Measurements from ENCODE around the gene MAP3K14.
A peak's percentile ranks its signal among the peaks of the same experiment; 100 is the strongest.

MAP3K14 gene

GRCh38 chr17:45333702-45334092 lies 16.9 kb upstream of the MAP3K14 start:
- CTCF ChIA-PET, result no interaction called here
- H3K9me3 Mint-ChIP-seq, result no peaks in the 10 kb centered on the region
- H3K36me3 Mint-ChIP-seq, result no peaks in the 10 kb centered on the region
- no peak for DNase-seq
- no peak overlapping the region for H3K4me3 Mint-ChIP-seq
- peaks cover 23% of the 10 kb centered on the region for H3K4me1 Mint-ChIP-seq
- H3K27me3 Mint-ChIP-seq, result peaks cover 6% of the 10 kb centered on the region
- H3K27ac Mint-ChIP-seq, result no peak overlapping the region

- DNase-seq, result no peak
- Mint-ChIP-seq H3K4me3 (no peak overlapping the region), H3K9me3 (no peaks in the 10 kb centered on the region), H3K4me1 (peaks cover 23% of the 10 kb centered on the region), H3K27ac (peak overlapping the region; percentile 20), H3K36me3 (no peaks in the 10 kb centered on the region), H3K27me3 (peaks cover 6% of the 10 kb centered on the region)
- CTCF ChIA-PET, result no interaction called here
These were observed 16.3 kb upstream of the MAP3K14 start for GRCh38 chr17:45332989-45333701.

- no peak for DNase-seq
- peaks cover 23% of the 10 kb centered on the region for H3K4me1 Mint-ChIP-seq
- CTCF ChIA-PET, result no interaction called here
- H3K27me3 Mint-ChIP-seq, result peaks cover 6% of the 10 kb centered on the region
- no peak overlapping the region for H3K27ac Mint-ChIP-seq
- H3K4me3 Mint-ChIP-seq, result no peak overlapping the region
- no peaks in the 10 kb centered on the region for H3K9me3 Mint-ChIP-seq
- H3K36me3 Mint-ChIP-seq, result no peaks in the 10 kb centered on the region
These were observed 15.7 kb upstream of the MAP3K14 start for GRCh38 chr17:45332505-45332904.

- no peaks in the 10 kb centered on the region for H3K36me3 Mint-ChIP-seq
These were observed 9.8 kb upstream of the MAP3K14 start for GRCh38 chr17:45326626-45327025.

GRCh38 chr17:45325810-45326209 lies 9.0 kb upstream of the MAP3K14 start:
- no peak overlapping the region for H3K4me3 Mint-ChIP-seq
- H3K27me3 Mint-ChIP-seq, result peaks cover 43% of the 10 kb centered on the region
- no peaks in the 10 kb centered on the region for H3K36me3 Mint-ChIP-seq
- CTCF ChIA-PET, result interaction anchor here (1.4 kb wide), 1 partner anchor 55 kb away, joined by 7 read pairs; no protein-coding TSS in a partner anchor
- no peaks in the 10 kb centered on the region for H3K9me3 Mint-ChIP-seq
- DNase-seq, result no peak
- H3K4me1 Mint-ChIP-seq, result peaks cover 14% of the 10 kb centered on the region
- H3K27ac Mint-ChIP-seq, result no peak overlapping the region

More at GRCh38 chr17:45326626-45327025, 9.8 kb upstream of the MAP3K14 start:
- H3K4me3 Mint-ChIP-seq, result no peak overlapping the region
- H3K27ac Mint-ChIP-seq, result no peak overlapping the region
- peaks cover 40% of the 10 kb centered on the region for H3K27me3 Mint-ChIP-seq
- no peaks in the 10 kb centered on the region for H3K9me3 Mint-ChIP-seq
- peaks cover 6% of the 10 kb centered on the region for H3K4me1 Mint-ChIP-seq
- CTCF ChIA-PET, result interaction anchor here (0.6 to 1.4 kb wide), 2 partner anchors 31 to 55 kb away, joined by 3 to 7 read pairs; no protein-coding TSS in a partner anchor
- DNase-seq, result no peak

- H3K9me3 Mint-ChIP-seq, result no peaks in the 10 kb centered on the region
- no peak overlapping the region for H3K27ac Mint-ChIP-seq
- H3K4me3 Mint-ChIP-seq, result no peak overlapping the region
- peaks cover 28% of the 10 kb centered on the region for H3K4me1 Mint-ChIP-seq
- CTCF ChIA-PET, result interaction anchor here (0.5 to 0.8 kb wide), 2 partner anchors 105 to 135 kb away, joined by 3 read pairs; no protein-coding TSS in a partner anchor
- H3K27me3 Mint-ChIP-seq, result peaks cover 40% of the 10 kb centered on the region
- no peaks in the 10 kb centered on the region for H3K36me3 Mint-ChIP-seq
- DNase-seq, result no peak
These were observed 7.5 kb upstream of the MAP3K14 start for GRCh38 chr17:45324336-45324735.

- Mint-ChIP-seq H3K4me1 (peaks cover 50% of the 10 kb centered on the region), H3K27me3 (peaks cover 34% of the 10 kb centered on the region), H3K36me3 (no peaks in the 10 kb centered on the region), H3K4me3 (no peak overlapping the region), H3K27ac (no peak overlapping the region), H3K9me3 (no peaks in the 10 kb centered on the region)
- DNase-seq, result no peak
- CTCF ChIA-PET, result interaction anchor here (2.4 kb wide), 1 partner anchor 45 kb away, joined by 11 read pairs; no protein-coding TSS in a partner anchor
These were observed 5.3 kb upstream of the MAP3K14 start for GRCh38 chr17:45322168-45322567.

GRCh38 chr17:45320931-45321461 lies 4.2 kb upstream of the MAP3K14 start:
- H3K27ac Mint-ChIP-seq, result no peak overlapping the region
- H3K36me3 Mint-ChIP-seq, result peaks cover 3% of the 10 kb centered on the region
- H3K4me3 Mint-ChIP-seq, result no peak overlapping the region
- CTCF ChIA-PET, result interaction anchor here (1.3 to 3.0 kb wide), 4 partner anchors 44 to 185 kb away, joined by 3 to 13 read pairs (median 7); partner anchors contain the start of gene ACBD4
- H3K27me3 Mint-ChIP-seq, result peaks cover 23% of the 10 kb centered on the region
- H3K4me1 Mint-ChIP-seq, result peaks cover 50% of the 10 kb centered on the region
- no peaks in the 10 kb centered on the region for H3K9me3 Mint-ChIP-seq
- DNase-seq, result no peak

- H3K4me1 Mint-ChIP-seq, result peaks cover 53% of the 10 kb centered on the region
These were observed 3.6 kb upstream of the MAP3K14 start for GRCh38 chr17:45320349-45320930.

GRCh38 chr17:45319239-45319703 lies 2.5 kb upstream of the MAP3K14 start:
- Mint-ChIP-seq H3K9me3 (no peaks in the 10 kb centered on the region), H3K4me1 (peaks cover 61% of the 10 kb centered on the region), H3K27me3 (peaks cover 12% of the 10 kb centered on the region), H3K36me3 (peaks cover 15% of the 10 kb centered on the region), H3K4me3 (peak overlapping the region; percentile 29), H3K27ac (no peak overlapping the region)
- DNase-seq, result no peak
- CTCF ChIA-PET, result interaction anchor here (1.3 to 3.0 kb wide), 2 partner anchors 43 to 66 kb away, joined by 6 to 13 read pairs; no protein-coding TSS in a partner anchor

More at GRCh38 chr17:45320349-45320930, 3.6 kb upstream of the MAP3K14 start:
- no peak overlapping the region for H3K27ac Mint-ChIP-seq
- H3K9me3 Mint-ChIP-seq, result no peaks in the 10 kb centered on the region
- H3K27me3 Mint-ChIP-seq, result peaks cover 17% of the 10 kb centered on the region
- DNase-seq, result peak; percentile 48
- H3K36me3 Mint-ChIP-seq, result peaks cover 7% of the 10 kb centered on the region
- no peak overlapping the region for H3K4me3 Mint-ChIP-seq
- CTCF ChIA-PET, result interaction anchor here (1.3 to 3.0 kb wide), 5 partner anchors 43 to 185 kb away, joined by 3 to 13 read pairs (median 6); partner anchors contain the start of gene ACBD4

- Mint-ChIP-seq H3K9me3 (no peaks in the 10 kb centered on the region), H3K36me3 (peaks cover 20% of the 10 kb centered on the region), H3K4me1 (peaks cover 67% of the 10 kb centered on the region), H3K27me3 (peaks cover 10% of the 10 kb centered on the region), H3K4me3 (peak overlapping the region; percentile 29), H3K27ac (peak overlapping the region; percentile 2)
- CTCF ChIA-PET, result interaction anchor here (3.0 to 3.3 kb wide), 2 partner anchors 17 to 67 kb away, joined by 13 to 19 read pairs; no protein-coding TSS in a partner anchor
- no peak for DNase-seq
These were observed 1.9 kb upstream of the MAP3K14 start for GRCh38 chr17:45318561-45319230.

GRCh38 chr17:45317111-45317928 lies 500 bp upstream of the MAP3K14 start:
- DNase-seq, result peak; percentile 100
- CTCF ChIA-PET, result interaction anchor here (0.6 to 8.3 kb wide), 12 partner anchors 10 to 182 kb away, joined by 3 to 70 read pairs (median 3); partner anchors contain the start of gene ACBD4
- peaks cover 80% of the 10 kb centered on the region for H3K4me1 Mint-ChIP-seq
- peaks cover 3% of the 10 kb centered on the region for H3K27me3 Mint-ChIP-seq
- peak overlapping the region; percentile 91 for H3K27ac Mint-ChIP-seq
- no peaks in the 10 kb centered on the region for H3K9me3 Mint-ChIP-seq
- peaks cover 26% of the 10 kb centered on the region for H3K36me3 Mint-ChIP-seq
- H3K4me3 Mint-ChIP-seq, result peak overlapping the region; percentile 81

Data from activated naive CD4-positive, alpha-beta T cell treated with anti-CD3 and anti-CD28 coated beads, Interleukin-2, amount 10 ng/mL, durations not matched to agents 7 days and 5 days (primary cell).